Activated CD4-positive, alpha-beta T cell treated with anti-CD3 and anti-CD28 coated beads for 36 hours (primary cell): ENCODE results near the gene SUSD6. TPM values are rescaled to one million over a fixed set of nuclear protein-coding genes. Genes with fewer than 3 reads are reported as not detected.

Source experiments
- ATAC-seq: fragments of 200-7000 bp; cut with Tn5 transposase; one replicate; pipeline ENCODE4 v1.10.0; 2021; ENCODE audit warnings: mild to moderate bottlenecking, moderate library complexity
- CTCF ChIA-PET: fragments of 350-600 bp; sonication (Branson Sonifier 250); formaldehyde crosslinking; loops from one replicate; lab custom pipeline; 2021; ENCODE audit warnings: antibody characterized with exemption; lab: Charles Lee
- POLR2A ChIA-PET: fragments of 350-600 bp; sonication (Branson Sonifier 250); formaldehyde crosslinking; loops from one replicate; lab custom pipeline; 2021; ENCODE audit warnings: antibody characterized with exemption, inconsistent platforms; lab: Charles Lee
- DNase-seq: peaks from one replicate; pipeline ENCODE4 v3.0.0-alpha.2; 2020
- H3K27ac Mint-ChIP-seq: one replicate; pipeline ENCODE4 v1.8.0; 2021; ENCODE audit warnings: mixed read lengths
- H3K27me3 Mint-ChIP-seq: one replicate; pipeline ENCODE4 v1.8.0; 2021; ENCODE audit warnings: mixed read lengths
- H3K36me3 Mint-ChIP-seq: one replicate; pipeline ENCODE4 v1.8.0; 2021; ENCODE audit warnings: low read depth, mixed read lengths
- H3K4me1 Mint-ChIP-seq: one replicate; pipeline ENCODE4 v1.8.0; 2021; ENCODE audit warnings: mixed read lengths
- H3K4me3 Mint-ChIP-seq: one replicate; pipeline ENCODE4 v1.8.0; 2021; ENCODE audit warnings: mild to moderate bottlenecking, moderate library complexity, mixed read lengths
- H3K9me3 Mint-ChIP-seq: one replicate; pipeline ENCODE4 v1.8.0; 2021; ENCODE audit warnings: low read depth, mixed read lengths
- intact Hi-C, 2 experiments: fragments of 100-400 bp; cut with DNase I in 1 of 2; cut with micrococcal nuclease in 1 of 2; formaldehyde crosslinking; loops; one replicate each; pipeline versions ENCODE4 v1.14.2 to v1.15.1; 2022 to 2024; cut with DNase I, micrococcal nuclease
- total RNA-seq, 2 experiments: library from RNA; stranded (reverse); gene quantifications; one replicate each; pipeline ENCODE4 v1.2.3, GENCODE V29; 2021

The SUSD6 gene
- total RNA-seq, 2 experiments from 2014 or later = 57.9 to 59.3 TPM

- Mint-ChIP-seq H3K36me3 (peaks cover 62% of the 10 kb centered on the region), H3K4me3 (peak overlapping the region; percentile 51), H3K4me1 (peaks cover 96% of the 10 kb centered on the region), H3K9me3 (no peaks in the 10 kb centered on the region), H3K27ac (peak overlapping the region; percentile 99), H3K27me3 (no peaks in the 10 kb centered on the region)
- ChIA-PET CTCF (interaction anchor here (1.0 to 1.9 kb wide), 3 partner anchors 16 to 91 kb away, joined by 3 to 8 read pairs (median 4); no protein-coding TSS in a partner anchor), POLR2A (interaction anchor here (1.0 kb wide), 1 partner anchor 56 kb away, joined by 3 read pairs; no protein-coding TSS in a partner anchor)
- intact Hi-C loops = loop anchor here in 1 of 2 experiments (10.0 kb wide), 1 partner anchor 824 kb away; the partner anchor contains the start of gene ZFP36L1
- peak; percentile 18 for DNase-seq
- peak; percentile 40 for ATAC-seq
These were observed 7.6 kb downstream of the SUSD6 start for GRCh38 chr14:69619012-69619411.

DNA sequence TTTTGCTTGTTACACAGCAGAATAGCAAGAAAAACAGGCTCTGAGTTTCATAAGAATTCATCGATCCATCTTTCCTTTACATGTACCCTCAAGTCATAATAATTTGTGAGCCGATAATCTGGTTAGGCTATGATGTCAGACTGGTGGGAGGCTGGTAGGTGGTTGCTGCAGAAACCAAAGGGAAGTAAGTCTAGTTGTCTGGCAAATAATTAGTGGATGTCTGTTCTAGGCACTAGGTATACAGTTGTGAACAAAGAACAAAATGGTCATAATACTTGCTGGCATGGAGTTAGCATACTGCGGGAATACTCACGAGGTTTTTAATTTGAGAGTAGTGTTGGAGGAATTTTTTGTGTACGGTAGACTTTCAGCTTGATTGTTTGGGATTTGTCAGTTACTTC lies 8.8 kb downstream of the SUSD6 start:
- DNase-seq (peak; percentile 51), ATAC-seq (peak; percentile 12)
- Mint-ChIP-seq H3K9me3 (no peaks in the 10 kb centered on the region), H3K4me1 (peaks cover 97% of the 10 kb centered on the region), H3K4me3 (peak overlapping the region; percentile 51), H3K27me3 (no peaks in the 10 kb centered on the region), H3K36me3 (peaks cover 57% of the 10 kb centered on the region), H3K27ac (peak overlapping the region; percentile 99)
- intact Hi-C loops = loop anchor here in 1 of 2 experiments (10.0 kb wide), 1 partner anchor 1285 kb away; the partner anchor contains the start of gene PCNX1
- CTCF ChIA-PET = interaction anchor here (0.7 to 2.1 kb wide), 4 partner anchors 10 to 28 kb away, joined by 3 to 7 read pairs (median 5); no protein-coding TSS in a partner anchor
- POLR2A ChIA-PET = no interaction called here

DNA sequence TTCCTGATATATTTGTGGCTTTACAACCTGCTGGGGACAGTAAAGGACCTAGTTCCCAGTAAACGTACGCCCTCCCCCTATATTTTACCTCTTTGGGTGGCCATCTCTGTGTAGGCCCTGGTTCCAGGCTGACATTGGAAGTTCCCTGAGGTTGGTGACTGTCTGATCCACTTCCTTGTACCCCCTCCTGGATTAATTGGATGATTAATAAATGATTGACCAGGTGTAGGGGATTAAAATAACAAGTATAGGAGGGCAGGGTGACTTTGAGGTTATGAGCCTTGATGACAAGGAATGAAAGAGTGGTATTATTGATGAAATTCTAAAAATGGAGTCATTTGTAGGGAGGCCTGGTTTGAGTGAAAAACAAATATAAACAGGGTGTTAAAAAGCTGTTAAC lies 9.6 kb downstream of the SUSD6 start:
- Mint-ChIP-seq H3K27ac (peak overlapping the region; percentile 99), H3K4me3 (no peak overlapping the region), H3K9me3 (no peaks in the 10 kb centered on the region), H3K27me3 (no peaks in the 10 kb centered on the region), H3K36me3 (peaks cover 55% of the 10 kb centered on the region), H3K4me1 (peaks cover 97% of the 10 kb centered on the region)
- no peak for DNase-seq
- POLR2A ChIA-PET = no interaction called here
- ATAC-seq = no peak
- intact Hi-C loops = loop anchor here in 1 of 2 experiments (10.0 kb wide), 1 partner anchor 1284 kb away; the partner anchor contains the start of gene PCNX1
- CTCF ChIA-PET = interaction anchor here (0.7 to 2.1 kb wide), 4 partner anchors 9 to 28 kb away, joined by 3 to 7 read pairs (median 5); no protein-coding TSS in a partner anchor

GRCh38 chr14:69624136-69624535 lies 12.7 kb downstream of the SUSD6 start:
- Mint-ChIP-seq H3K27ac (peak overlapping the region; percentile 96), H3K27me3 (no peaks in the 10 kb centered on the region), H3K36me3 (peaks cover 46% of the 10 kb centered on the region), H3K4me1 (peaks cover 96% of the 10 kb centered on the region), H3K9me3 (no peaks in the 10 kb centered on the region), H3K4me3 (peak overlapping the region; percentile 66)
- intact Hi-C loops = loop anchor here in 1 of 2 experiments (10.0 kb wide), 1 partner anchor 1281 kb away; the partner anchor contains the start of gene PCNX1
- ChIA-PET POLR2A (no interaction called here), CTCF (interaction anchor here (0.6 kb wide), 1 partner anchor 63 kb away, joined by 3 read pairs; no protein-coding TSS in a partner anchor)
- DNase-seq (no peak), ATAC-seq (no peak)

- peaks cover 96% of the 10 kb centered on the region for H3K4me1 Mint-ChIP-seq
- peaks cover 36% of the 10 kb centered on the region for H3K36me3 Mint-ChIP-seq
- ATAC-seq = peak; percentile 81
- DNase-seq = peak; percentile 89
- no peaks in the 10 kb centered on the region for H3K9me3 Mint-ChIP-seq
- CTCF ChIA-PET = interaction anchor here (0.7 to 2.1 kb wide), 9 partner anchors 10 to 84 kb away, joined by 3 to 10 read pairs (median 5); no protein-coding TSS in a partner anchor
- peak overlapping the region; percentile 96 for H3K27ac Mint-ChIP-seq
- no peaks in the 10 kb centered on the region for H3K27me3 Mint-ChIP-seq
- POLR2A ChIA-PET = interaction anchor here (0.6 to 1.6 kb wide), 5 partner anchors 9 to 49 kb away, joined by 4 to 7 read pairs (median 4); no protein-coding TSS in a partner anchor
- intact Hi-C loops = loop anchor here in 1 of 2 experiments (1.0 to 10.0 kb wide), 3 partner anchors 11 to 1279 kb away; partner anchors contain the start of genes PCNX1 and SUSD6
- H3K4me3 Mint-ChIP-seq = peak overlapping the region; percentile 66
These were observed 14.1 kb downstream of the SUSD6 start for GRCh38 chr14:69625299-69626131.

GRCh38 chr14:69626132-69626500 lies 14.7 kb downstream of the SUSD6 start:
- Mint-ChIP-seq H3K27me3 (no peaks in the 10 kb centered on the region), H3K4me3 (peak overlapping the region; percentile 66), H3K27ac (peak overlapping the region; percentile 96), H3K4me1 (peaks cover 95% of the 10 kb centered on the region), H3K9me3 (no peaks in the 10 kb centered on the region), H3K36me3 (peaks cover 36% of the 10 kb centered on the region)
- ATAC-seq = no peak
- no peak for DNase-seq
- POLR2A ChIA-PET = interaction anchor here (1.1 to 1.6 kb wide), 3 partner anchors 10 to 48 kb away, joined by 4 to 7 read pairs (median 4); no protein-coding TSS in a partner anchor
- intact Hi-C loops = loop anchor here in 1 of 2 experiments (10.0 kb wide), 1 partner anchor 1279 kb away; the partner anchor contains the start of gene PCNX1
- CTCF ChIA-PET = interaction anchor here (0.9 to 2.1 kb wide), 6 partner anchors 9 to 57 kb away, joined by 3 to 10 read pairs (median 6); no protein-coding TSS in a partner anchor

DNA sequence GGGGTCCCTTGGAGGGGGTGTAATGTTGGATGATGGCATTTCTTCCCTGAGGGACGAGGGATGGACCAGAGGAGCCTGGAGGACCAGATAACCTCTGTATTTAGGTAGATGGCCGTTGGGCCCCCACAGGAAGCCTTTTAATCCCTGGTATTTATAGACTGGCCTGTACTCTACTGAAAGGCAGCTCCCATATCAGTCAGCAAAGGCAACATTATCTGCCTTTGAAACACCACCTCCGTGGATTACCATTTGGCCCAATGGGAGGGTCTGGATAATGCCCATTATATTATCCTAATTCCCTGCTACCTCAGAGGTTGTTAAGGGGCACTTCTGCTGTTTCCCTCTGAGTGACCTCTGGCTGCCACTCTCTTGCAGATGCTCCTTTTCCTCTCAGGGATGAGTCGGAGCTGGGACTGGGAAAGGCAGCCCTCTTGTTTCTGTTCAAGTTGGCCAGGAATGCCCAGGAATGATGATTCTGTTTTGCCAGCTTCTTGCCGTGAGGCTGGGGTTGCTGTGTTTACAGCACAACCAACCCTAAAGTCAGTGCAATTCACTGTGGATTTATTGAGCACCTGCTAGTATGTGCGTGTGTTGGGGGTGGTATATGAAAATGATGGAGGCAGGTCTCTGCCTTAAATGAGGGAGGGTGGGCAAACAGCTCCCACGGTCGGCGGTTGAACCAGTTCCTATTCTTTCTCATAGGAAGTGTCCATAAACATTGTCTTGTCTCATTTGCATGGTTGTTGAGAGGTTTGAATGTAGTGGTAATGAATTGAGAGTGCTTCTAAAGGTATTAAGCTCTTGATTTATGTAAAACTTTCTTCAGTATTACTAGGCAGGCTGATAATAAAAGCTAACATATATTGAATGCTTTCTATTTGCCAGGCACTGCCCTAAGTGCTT lies 18.1 kb downstream of the SUSD6 start:
- Mint-ChIP-seq H3K27me3 (no peaks in the 10 kb centered on the region), H3K4me3 (peak overlapping the region; percentile 18), H3K9me3 (no peaks in the 10 kb centered on the region), H3K4me1 (peaks cover 97% of the 10 kb centered on the region), H3K36me3 (peaks cover 34% of the 10 kb centered on the region), H3K27ac (peak overlapping the region; percentile 76)
- DNase-seq (peak; percentile 55), ATAC-seq (peak; percentile 13)
- intact Hi-C loops = loop anchor here in 1 of 2 experiments (10.0 kb wide), 1 partner anchor 1275 kb away; the partner anchor contains the start of gene PCNX1
- POLR2A ChIA-PET = interaction anchor here (1.1 kb wide), 1 partner anchor 56 kb away, joined by 4 read pairs; no protein-coding TSS in a partner anchor
- CTCF ChIA-PET = interaction anchor here (0.6 to 2.9 kb wide), 14 partner anchors 8 to 161 kb away, joined by 3 to 24 read pairs (median 4); no protein-coding TSS in a partner anchor

DNA sequence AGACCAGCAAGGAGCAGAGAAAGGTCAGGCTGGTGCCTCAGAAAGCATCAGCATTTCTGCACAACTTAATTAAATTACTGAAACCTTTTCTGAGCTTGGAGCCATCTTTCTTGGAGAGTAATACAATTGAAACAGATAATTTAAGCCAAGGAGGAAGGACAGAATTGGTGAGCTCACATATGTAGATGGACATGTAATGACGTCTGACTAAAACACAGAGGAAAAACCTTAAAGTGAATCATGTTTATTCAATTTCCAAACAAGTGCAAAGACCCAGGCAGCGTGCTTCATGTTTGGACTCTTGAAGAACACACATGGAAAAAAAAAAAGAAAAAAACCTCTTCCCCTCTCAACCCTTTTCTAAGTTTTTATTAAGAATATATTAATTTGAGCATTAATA lies 19.0 kb downstream of the SUSD6 start:
- intact Hi-C loops = no loop called here
- H3K4me3 Mint-ChIP-seq = no peak overlapping the region
- peaks cover 33% of the 10 kb centered on the region for H3K36me3 Mint-ChIP-seq
- DNase-seq (no peak), ATAC-seq (no peak)
- ChIA-PET CTCF (interaction anchor here (0.6 to 2.9 kb wide), 10 partner anchors 9 to 50 kb away, joined by 3 to 24 read pairs (median 4); no protein-coding TSS in a partner anchor), POLR2A (no interaction called here)
- H3K27ac Mint-ChIP-seq = peak overlapping the region; percentile 76
- no peaks in the 10 kb centered on the region for H3K27me3 Mint-ChIP-seq
- H3K4me1 Mint-ChIP-seq = peaks cover 97% of the 10 kb centered on the region
- no peaks in the 10 kb centered on the region for H3K9me3 Mint-ChIP-seq

- DNase-seq = no peak
- Mint-ChIP-seq H3K4me3 (no peak overlapping the region), H3K9me3 (no peaks in the 10 kb centered on the region), H3K36me3 (peaks cover 26% of the 10 kb centered on the region), H3K27ac (peak overlapping the region; percentile 32), H3K4me1 (peaks cover 97% of the 10 kb centered on the region), H3K27me3 (no peaks in the 10 kb centered on the region)
- CTCF ChIA-PET = interaction anchor here (1.0 to 2.3 kb wide), 2 partner anchors 38 to 42 kb away, joined by 4 to 24 read pairs; no protein-coding TSS in a partner anchor
- POLR2A ChIA-PET = no interaction called here
- no peak for ATAC-seq
- intact Hi-C loops = no loop called here
These were observed 20.1 kb downstream of the SUSD6 start for GRCh38 chr14:69631509-69631908.

GRCh38 chr14:69632164-69632563 lies 20.8 kb downstream of the SUSD6 start:
- no peak overlapping the region for H3K4me3 Mint-ChIP-seq
- intact Hi-C loops = no loop called here
- peaks cover 27% of the 10 kb centered on the region for H3K36me3 Mint-ChIP-seq

More at GRCh38 chr14:69632164-69632563, 20.8 kb downstream of the SUSD6 start:
- peaks cover 97% of the 10 kb centered on the region for H3K4me1 Mint-ChIP-seq
- H3K9me3 Mint-ChIP-seq = no peaks in the 10 kb centered on the region
- POLR2A ChIA-PET = interaction anchor here (0.5 kb wide), 1 partner anchor 194 kb away, joined by 5 read pairs; no protein-coding TSS in a partner anchor
- no peaks in the 10 kb centered on the region for H3K27me3 Mint-ChIP-seq
- ATAC-seq (no peak), DNase-seq (no peak)
- peak overlapping the region; percentile 33 for H3K27ac Mint-ChIP-seq
- CTCF ChIA-PET = interaction anchor here (0.7 to 1.0 kb wide), 2 partner anchors 39 to 78 kb away, joined by 3 to 4 read pairs; no protein-coding TSS in a partner anchor
